NCI-H128 (cell line): Measurements from ENCODE around the gene DLG2.

Experiments
- DNase-seq: peaks from one replicate; lab custom pipeline; 2025; ENCODE audit not compliant: unreplicated experiment; lab: John Stamatoyannopoulos, UW

Gene DLG2

DNA sequence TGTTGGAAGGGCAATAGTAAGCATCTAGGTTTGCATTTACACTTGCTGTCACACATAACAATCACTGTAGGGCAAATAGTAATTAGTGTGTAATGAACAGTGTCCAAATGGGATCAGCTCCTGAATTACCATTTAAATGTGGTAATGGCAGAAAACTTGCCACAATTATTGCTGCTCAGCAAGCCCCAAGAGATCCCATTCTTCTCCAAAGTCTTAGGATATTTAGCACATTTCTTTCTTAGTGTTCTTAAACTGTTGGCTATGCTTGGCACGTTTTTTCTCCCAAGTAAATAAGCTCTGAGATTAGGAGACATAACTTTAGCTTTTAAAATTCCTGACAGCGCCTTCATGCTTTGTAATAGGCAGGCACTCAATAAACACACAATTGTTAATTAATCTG lies 1037.0 kb downstream of the DLG2 start:
- DNase-seq, result no peak

DNA sequence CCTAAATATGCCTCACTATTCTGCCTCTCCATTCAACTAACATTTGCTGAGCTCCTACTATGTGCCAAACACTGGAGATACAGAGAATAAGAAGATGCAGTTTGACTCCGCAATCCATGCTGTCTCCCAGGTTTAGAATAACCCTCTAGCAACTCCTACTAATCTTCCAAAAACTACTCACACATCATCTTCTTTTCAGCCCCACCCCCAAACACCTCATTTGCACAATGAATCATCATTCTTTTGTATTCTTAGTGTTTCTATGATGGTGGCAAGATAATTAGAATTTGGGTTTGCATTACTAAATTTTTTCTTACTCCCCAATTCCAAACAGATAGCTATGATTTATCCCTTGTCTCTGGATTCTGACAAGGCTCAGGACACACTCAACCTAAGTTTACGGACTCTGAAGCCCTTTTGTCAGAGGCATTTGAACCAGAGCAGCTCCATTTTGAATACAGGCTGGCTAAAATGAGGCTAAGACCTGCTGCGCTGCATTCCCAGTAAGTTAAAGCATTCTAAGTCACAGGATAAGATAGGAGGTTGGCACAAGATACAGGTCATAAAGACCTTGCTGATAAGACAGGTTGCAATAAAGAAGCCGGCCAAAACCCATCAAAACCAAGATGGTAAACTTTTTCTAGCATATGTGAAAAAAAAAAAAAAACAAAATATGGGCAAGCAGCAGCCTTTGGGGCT lies 1038.9 kb downstream of the DLG2 start:
- no peak for DNase-seq

DNA sequence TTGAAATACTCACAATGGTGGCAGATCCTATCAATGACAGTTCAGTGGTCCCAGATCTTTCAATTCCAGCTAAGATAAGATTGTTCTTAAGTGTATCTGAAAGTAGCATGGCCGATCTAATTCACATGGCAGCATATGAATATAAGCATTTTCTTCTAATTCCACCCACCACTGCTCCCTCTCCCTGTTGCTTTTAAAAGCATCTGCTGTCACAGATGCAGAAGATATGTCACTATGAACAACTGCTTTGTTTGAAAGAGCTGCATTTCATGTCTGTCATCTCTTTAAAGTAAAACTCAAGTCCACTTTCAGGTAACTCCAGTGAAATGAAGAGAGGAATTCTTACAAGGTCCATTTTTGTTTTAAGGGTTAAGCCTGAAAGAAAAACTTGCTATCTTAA lies 1044.0 kb downstream of the DLG2 start:
- no peak for DNase-seq

DNA sequence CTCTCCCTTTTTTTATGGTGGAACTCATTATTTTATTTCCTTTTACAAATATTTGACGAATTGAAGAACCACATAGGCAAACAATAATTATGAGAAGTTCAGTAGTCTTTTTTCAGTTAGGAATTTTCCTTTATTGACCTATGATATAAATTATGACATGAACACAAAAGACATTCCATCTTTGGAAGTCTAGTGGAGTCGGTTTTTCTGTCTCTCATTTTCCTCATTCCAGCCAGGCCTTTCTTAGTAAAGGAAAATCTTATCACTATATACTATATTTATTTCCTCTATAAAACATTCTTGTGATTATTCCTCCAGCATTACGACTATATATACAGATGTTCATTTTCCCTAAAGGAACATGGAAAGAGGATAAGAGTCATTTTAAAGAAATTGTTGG lies 1046.1 kb downstream of the DLG2 start:
- no peak for DNase-seq

DNA sequence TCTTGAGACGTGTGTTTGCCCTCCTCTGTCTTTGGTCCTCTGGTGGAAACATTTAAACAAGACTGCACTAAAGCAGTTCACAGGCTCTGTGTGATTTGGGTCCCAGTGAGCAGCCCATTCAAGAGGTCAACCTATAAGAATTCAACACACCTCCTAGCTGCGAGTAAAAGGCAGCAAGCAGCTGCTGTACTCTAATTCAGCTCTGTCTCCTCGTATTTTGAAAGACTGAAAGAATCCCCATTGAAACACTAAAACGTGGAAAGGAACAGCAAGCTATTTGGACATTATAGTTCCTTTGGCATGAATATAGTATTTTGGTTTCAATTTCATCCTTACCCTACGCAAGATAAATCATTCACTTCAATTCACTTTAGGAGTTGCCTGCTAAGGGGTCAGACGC lies 1046.7 kb downstream of the DLG2 start:
- no peak for DNase-seq

DNA sequence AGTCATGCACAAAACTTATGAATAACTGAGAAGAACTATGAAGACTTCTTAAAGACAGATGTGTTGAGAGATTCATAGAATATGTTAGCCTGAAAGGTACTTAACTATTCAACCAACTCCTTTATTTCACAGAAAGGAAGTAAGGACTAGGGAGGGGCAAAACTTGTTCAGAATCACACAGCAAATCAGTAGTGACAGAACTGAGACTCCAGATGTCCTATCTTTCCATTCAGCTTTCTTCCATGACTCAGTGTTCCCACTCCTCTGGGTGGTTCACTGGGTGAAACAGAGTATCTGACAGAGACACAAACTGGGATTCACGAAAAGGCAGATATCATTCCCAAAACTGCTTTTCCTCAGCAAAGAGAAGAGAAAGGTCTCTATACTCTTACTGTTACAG lies 1053.3 kb downstream of the DLG2 start:
- DNase-seq, result no peak

DNA sequence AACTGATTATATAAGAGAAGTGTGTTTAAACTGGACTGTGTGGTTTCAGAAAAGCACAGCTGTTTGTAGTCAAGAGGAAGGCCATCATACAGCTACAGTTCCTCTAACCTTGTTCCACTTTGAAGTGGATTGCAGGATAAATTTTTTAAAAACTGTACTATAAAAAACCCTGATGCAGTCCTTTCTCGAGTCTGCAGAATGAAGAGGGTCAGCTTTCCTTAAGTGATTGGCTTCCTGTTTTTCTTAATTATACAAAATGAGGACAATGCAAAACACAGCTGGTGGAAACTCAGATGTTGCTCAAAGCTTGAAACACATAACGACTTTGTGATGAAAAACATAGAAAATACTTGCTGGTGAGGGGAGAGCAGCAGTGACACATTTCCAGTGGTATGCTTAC lies 1060.5 kb downstream of the DLG2 start:
- no peak for DNase-seq

DNA sequence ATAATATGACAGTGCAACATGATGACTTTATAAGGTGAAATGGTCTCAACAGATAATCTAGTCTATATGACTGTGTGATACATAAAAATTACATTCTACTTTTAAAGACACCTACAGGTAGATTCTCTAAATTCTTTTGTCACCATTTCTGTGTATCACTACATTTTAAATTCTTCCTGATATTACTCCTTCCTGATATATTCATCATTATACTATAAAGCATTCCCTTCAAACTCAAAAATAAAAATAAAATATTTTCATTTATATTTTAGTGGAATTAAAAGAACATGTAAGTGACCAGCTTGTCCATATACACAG lies 1062.3 kb downstream of the DLG2 start:
- DNase-seq, result no peak

DNA sequence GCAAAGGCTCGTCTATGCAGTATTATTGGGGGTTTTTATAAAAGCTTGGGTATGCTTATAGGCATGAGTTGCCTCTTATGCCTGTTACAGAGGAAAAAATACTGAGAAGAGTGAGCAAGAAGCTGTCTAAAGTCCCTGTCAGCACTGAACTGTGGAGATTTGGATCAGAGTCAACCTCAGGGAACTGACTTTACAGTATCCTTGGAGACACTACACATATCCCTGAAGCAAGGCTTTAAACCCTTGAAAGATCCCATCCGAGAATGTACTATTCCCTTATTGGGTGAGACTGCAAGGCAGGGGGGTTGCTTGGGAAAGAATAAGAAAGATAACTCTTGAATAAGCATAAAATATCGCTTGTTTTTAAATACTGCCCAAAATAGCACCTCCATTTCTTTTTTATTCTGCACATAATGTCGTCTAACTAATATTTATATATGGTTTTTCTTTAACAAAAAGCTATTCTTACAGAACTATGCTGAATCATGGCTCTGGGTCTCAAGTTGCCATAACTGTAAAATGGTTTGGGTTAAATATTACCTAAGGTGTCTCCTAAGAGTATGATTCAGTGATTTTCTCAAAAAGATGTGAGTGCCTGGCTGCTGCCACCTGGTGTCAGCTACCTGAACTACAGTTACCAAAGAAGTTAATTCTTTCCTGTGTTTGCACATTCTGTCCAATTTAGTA lies 1062.8 kb downstream of the DLG2 start:
- no peak for DNase-seq

DNA sequence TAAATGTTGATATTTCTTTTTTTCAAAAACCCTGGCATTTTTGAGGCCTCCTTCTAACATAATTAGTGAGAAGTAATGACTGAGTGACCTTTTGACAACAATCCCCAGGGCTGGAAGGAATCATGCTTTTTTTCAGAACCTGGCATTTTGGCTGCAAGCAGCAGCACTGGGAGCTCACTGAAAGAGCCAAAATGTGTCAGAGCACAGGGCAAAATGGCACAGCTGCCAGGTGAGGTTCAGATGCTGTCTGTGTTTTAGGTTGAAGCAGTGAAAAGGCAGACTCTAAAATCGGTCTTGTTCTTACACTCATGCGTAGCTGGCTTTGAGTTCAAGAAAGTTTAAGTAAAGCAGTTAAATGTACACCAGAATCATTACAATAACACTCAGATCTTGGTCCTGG lies 1063.8 kb downstream of the DLG2 start:
- no peak for DNase-seq

DNA sequence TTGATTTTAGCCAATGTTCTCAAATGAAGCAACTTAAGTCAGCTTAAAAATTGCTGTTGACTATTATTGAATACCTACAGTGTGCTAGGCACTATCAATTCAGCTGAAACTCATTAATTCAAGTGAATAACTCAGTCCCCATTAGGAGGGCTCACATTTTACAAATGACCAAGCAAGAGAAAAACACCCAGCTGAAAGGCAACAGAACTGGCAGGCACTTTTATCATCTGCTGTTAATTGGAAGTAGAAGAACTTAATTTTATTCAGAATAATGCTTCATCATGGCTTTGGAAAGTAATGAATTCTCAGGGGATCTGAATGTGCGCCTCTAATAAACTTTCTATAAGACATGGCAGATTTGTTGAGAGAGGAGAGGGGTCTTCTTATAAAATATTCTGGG lies 1066.9 kb downstream of the DLG2 start:
- DNase-seq, result no peak

DNA sequence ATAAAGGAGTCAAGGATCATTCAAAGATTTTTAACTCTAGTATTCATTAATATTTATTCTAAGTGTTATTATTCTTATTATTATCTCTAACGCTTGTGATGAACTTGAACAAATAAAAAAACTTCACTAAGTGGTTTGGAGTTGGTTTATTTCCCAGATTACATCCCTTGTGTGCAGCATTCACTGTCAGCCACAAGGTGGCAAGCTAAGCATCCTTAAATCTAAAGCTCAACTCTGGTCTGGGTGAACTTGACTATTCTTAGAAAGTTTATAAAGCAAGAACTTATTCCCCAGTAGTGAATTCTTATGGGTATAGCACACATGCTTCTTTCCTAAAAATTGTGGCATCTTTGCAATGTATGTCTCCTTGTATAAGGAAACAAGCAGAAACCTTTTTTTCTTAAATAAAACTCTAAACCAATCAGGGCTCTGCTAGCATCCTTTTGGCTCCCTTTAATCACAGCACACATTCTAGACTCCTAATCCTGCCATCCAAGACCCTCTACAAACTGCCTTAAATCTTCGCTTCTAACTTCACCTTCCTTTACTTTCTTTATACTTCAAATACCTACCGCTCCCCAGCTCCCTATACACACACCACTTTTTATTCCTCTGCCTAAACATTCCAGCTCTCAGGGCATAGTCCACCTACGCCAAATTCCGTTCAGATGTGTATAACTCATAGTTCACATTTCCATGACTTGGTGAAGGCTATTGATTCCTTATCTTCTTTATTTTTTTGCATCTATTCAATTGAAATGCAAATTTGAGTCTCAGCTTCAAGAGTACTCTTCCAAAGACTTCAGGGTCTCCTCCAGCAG lies 1068.8 kb downstream of the DLG2 start:
- no peak for DNase-seq

DNA sequence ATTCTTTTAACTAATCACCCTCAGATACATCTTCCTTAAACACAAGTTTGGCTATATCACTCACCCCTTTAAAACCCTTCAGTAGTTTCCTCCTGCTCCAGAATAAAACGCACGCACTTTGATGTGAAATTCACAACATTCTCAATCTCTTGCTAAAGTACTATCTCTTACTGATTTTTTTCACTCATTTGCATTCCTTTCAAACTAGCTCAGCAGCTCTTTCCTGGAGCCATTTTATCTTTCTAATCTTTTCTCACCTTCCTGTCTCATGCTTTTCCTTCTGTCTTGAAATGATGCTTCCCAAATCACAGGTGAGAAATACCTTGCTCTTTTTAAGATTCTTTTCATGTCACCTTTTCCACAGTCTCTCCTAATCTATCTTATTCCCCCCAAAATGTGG lies 1074.4 kb downstream of the DLG2 start:
- no peak for DNase-seq

DNA sequence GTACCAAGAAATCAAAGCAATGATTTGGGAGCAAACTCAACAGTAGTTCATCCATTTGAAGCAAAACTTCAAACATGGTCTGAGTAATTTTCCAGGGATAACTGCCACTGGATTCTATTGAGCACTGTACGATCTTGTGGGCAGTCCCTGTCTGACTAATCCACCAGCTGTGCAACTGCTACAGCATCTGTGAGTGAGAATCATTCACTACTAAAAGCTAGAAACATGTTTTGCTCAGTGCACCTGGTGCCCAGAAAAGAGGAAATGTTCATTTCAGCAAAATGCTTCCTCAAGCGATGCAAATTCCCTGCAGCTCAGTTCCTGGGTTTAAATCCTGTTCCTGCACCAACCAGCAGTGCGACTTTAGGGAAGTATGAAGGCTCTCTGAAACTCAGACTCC lies 1077.9 kb downstream of the DLG2 start:
- no peak for DNase-seq

DNA sequence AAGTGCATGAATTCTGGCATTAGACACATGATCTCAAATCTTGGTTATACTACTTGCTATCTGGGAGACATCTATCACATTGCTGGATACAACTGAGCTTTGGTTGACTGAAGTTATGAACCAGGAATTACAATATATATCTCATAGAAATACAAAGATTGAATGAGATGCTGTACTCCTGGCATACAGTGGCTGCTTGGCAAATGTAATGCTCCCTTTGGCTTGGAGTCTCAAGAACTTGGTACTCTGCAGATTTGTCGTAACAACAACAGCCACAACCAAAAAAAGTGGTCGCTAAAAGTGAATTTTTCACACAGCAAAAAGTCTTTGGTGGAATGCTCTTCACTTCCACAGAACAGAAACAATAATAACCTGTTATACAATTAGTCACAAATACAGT lies 1082.6 kb downstream of the DLG2 start:
- no peak for DNase-seq

DNA sequence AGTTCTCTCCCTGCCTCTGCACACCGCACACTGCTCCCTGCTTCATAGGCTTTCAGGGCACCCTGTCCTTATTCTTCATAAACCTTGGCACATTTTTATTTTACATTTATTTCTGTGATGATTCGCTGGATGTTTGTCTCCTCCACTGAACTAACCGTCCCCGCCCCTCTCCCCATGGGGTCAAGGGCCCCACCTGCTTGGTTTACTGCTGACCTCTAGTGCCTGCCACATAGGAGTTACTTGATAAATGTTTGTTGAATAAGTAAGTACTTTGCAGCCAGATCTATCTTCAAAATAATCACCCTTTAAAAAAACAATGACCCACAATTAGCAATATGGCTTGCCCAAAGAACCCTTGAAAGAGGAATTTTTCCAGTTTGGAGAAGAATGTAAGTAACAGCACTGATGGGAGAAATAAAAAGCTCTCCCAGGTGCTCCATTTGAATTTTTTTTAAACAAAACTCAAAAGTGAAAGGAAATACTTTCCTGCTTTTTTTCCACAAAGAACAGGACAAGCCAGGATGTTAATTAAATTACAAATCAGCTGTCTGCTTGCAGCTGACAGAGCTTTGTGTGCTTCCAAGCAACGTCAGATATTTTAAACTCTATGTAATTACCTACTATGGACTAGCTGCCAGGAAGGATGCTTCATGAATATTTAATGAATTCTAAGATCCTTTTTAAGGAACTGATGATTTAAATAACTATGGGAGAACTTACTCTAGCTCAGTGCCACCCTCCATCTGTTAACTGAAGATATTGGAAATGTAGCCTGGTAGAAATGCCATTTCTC lies 1083.6 kb downstream of the DLG2 start:
- DNase-seq, result no peak

DNA sequence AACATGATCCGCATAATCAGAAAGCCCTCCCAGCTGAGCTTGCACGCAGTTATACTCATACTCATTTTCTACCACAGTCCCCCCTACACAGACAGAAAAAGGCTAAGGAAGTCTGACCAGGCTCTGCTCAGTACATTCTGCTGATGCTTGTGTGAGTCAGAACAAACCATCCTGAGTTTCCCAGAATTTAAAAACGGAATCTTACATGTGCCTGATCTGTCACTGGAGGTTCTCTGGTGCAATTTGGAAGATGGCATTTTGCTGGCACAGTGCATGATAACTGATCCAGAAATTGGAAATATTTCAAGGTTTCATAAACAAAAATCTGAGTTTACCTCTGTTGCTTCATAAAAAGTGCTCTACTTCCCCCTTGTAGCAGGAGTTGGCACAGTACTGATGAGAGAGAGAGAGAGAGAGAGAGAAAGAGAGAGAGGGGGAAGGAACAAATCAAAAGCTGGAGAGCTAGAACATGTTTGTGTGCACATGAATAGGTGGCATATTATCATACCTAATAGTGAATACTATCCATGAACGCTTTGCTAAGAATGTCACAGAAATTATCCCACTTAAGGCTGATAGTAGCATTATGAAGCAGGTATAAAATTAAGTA lies 1085.3 kb downstream of the DLG2 start:
- no peak for DNase-seq

DNA sequence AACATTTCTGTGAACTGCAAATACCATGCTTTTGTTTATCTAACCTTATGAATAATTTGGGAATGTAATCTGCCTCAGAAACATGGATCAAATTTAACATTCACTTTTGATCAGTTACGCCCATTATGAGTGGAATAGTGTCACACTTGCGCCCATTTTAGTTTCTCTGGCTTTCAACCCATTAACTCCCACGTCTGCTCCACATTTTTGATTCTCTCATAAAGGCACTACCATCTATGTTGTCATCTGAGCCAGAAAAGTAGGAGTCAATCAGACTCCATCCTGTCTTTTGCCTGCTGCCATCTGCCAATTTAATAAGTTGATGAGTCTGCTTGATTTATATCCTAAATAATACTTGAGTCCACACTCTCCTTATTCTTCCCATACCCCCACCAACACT lies 1090.7 kb downstream of the DLG2 start:
- no peak for DNase-seq

DNA sequence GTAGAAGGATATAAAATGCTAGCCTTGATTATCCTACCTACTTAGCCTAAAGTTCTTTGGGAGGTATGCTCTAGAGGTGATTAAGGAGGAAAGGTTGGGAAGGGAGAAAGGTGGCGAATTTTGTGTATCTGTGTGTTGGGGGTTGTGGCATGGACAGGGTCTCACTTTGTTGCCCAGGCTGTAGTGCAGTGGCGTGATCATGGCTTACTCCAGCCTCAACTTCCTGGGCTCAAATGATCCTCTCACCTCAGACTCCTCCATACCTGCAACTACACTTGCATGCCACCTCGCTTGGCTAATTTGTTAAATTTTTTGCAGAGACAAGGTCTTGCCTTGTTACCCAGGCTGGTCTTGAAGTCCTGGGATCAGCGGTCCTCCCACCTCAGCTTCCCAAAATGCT lies 1094.8 kb downstream of the DLG2 start:
- DNase-seq, result no peak

DNA sequence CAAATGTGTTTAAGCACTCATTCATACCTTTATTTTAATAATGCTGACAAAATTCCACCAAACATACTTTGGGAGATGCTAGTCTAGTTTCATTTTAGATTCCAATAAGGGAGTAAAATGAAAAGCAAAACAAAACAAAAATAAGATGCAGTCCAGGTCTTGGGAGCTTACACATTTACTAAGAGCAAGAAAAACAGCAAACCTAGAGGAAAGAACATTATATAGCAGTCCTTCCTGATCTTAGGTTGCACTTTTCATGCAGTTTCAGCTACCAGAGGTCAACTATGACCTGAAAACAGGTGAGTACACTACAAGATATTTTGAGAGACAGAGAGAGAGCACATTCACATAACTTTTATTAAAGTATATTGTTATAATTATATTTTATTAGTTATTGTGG lies 1100.9 kb downstream of the DLG2 start:
- DNase-seq, result no peak

DNA sequence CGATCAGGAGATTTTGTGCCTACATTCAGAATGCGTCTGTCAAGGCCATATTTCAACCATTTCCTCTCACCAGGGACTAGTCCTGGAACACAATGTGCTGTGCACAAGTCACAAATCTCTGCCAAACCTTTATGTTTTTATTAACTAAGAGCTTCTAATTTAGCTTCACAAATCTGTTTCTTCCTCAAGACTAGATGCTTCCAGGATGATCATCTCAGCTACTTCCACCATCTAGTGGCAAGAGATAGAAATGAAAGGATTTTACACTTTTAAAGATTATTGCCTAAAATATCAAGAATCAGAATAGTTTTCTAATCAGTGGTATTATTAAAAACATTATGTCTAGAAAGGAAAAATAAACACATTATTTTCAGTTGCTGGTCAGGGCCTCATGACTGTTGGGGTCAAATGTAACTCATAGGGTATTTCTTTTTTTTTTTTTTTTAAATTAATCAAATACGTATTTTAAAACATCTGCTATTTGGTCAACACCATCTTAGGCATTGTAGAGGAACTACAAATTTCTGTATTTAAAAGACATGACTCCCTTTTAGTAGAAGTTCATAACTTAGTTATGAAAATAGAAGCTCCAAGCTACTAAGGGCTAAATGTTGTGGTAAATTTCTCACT lies 1102.6 kb downstream of the DLG2 start:
- no peak for DNase-seq
